Measurements from ENCODE around the gene ENO4. TPM values are rescaled to one million over a fixed set of nuclear protein-coding genes. Genes with fewer than 3 reads are reported as not detected.

Gene ENO4
- total RNA-seq, 1 experiment from 2014 or later: 0.22 TPM

DNA sequence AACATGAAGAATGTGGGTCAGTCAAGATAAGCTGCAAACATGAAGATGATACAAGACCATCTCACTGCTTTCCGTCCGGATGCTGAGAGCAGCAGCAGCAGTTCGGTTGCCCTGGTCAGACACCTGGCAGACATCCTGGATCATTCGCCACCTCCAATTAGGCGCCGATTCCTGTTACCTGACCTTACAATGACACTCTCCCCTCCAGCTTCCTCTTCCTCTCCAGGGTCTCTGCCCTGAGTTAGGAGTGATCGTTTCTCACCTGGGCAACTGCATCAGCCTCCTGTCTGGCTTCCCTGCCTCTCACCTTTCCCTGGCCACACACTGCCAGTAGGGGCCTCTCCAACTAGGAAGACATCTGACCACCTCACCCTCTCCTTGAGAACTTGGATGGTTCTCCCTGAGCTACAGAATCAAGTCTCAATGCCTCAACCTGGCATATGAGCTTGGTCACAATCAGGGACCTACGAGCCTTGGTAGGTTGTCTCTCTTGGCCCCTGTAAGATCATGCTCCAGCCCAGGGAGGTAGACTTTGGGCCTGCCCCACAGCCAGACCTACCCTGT lies 31.4 kb upstream of the ENO4 start:
- ATAC-seq (peak; percentile 32), DNase-seq (ENCODE audit: low read depth, low spot score) (no peak)
- no peaks in the 10 kb centered on the region for H3K79me2 ChIP-seq (ENCODE audit: insufficient read depth, low read length)
- no peaks in the 10 kb centered on the region for H3K9me2 ChIP-seq (ENCODE audit: insufficient read depth)
- H3K36me3 ChIP-seq (ENCODE audit: control insufficient read depth in 1 of 2, insufficient read depth in 2 of 2, low read length in 2 of 2): no peaks in the 10 kb centered on the region
- H3K27me3 ChIP-seq (ENCODE audit: insufficient read depth, low read length): no peaks in the 10 kb centered on the region; the same call in 1 of the 2 replicates
- no peaks in the 10 kb centered on the region for H4K20me1 ChIP-seq (ENCODE audit: insufficient read depth)
- no TSS peak for BruUV-seq (replicated peaks)
- H2AFZ ChIP-seq (ENCODE audit: low read depth, low read length, poor library complexity, severe bottlenecking): no peak overlapping the region
- RAD21 ChIA-PET (ENCODE audit: low non-redundant PET in 1 of 2, low total read pairs in 2 of 2, uncharacterized antibody in 2 of 2, unreplicated experiment in 2 of 2): no interaction called here
- no peak overlapping the region for H3K4me2 ChIP-seq (ENCODE audit: low read length)
- H3K4me3 ChIP-seq (replicated peaks in 1 of 2; ENCODE audit: low read depth in 1 of 2, low read length in 2 of 2): no peak overlapping the region
- H3K4me1 ChIP-seq (ENCODE audit: control insufficient read depth in 1 of 2, insufficient read depth in 2 of 2, low read length in 2 of 2): no peaks in the 10 kb centered on the region
- TF ChIP-seq RAD21 (IDR thresholded peaks at IDR 0.05; ENCODE audit: low read depth): no peak
- no peak for TF ChIP-seq SIN3A (IDR thresholded peaks at IDR 0.05; ENCODE audit: low read depth)
- TF ChIP-seq, protein P1, sequence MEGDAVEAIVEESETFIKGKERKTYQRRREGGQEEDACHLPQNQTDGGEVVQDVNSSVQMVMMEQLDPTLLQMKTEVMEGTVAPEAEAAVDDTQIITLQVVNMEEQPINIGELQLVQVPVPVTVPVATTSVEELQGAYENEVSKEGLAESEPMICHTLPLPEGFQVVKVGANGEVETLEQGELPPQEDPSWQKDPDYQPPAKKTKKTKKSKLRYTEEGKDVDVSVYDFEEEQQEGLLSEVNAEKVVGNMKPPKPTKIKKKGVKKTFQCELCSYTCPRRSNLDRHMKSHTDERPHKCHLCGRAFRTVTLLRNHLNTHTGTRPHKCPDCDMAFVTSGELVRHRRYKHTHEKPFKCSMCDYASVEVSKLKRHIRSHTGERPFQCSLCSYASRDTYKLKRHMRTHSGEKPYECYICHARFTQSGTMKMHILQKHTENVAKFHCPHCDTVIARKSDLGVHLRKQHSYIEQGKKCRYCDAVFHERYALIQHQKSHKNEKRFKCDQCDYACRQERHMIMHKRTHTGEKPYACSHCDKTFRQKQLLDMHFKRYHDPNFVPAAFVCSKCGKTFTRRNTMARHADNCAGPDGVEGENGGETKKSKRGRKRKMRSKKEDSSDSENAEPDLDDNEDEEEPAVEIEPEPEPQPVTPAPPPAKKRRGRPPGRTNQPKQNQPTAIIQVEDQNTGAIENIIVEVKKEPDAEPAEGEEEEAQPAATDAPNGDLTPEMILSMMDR (IDR thresholded peaks at IDR 0.05 in 2 of 3, conservative IDR thresholded peaks at IDR 0.05 in 1 of 3; ENCODE audit: borderline replicate concordance in 1 of 3, insufficient read depth in 1 of 3, low read depth in 2 of 3, low read length in 2 of 3): no peak
- TF ChIP-seq, protein P2, sequence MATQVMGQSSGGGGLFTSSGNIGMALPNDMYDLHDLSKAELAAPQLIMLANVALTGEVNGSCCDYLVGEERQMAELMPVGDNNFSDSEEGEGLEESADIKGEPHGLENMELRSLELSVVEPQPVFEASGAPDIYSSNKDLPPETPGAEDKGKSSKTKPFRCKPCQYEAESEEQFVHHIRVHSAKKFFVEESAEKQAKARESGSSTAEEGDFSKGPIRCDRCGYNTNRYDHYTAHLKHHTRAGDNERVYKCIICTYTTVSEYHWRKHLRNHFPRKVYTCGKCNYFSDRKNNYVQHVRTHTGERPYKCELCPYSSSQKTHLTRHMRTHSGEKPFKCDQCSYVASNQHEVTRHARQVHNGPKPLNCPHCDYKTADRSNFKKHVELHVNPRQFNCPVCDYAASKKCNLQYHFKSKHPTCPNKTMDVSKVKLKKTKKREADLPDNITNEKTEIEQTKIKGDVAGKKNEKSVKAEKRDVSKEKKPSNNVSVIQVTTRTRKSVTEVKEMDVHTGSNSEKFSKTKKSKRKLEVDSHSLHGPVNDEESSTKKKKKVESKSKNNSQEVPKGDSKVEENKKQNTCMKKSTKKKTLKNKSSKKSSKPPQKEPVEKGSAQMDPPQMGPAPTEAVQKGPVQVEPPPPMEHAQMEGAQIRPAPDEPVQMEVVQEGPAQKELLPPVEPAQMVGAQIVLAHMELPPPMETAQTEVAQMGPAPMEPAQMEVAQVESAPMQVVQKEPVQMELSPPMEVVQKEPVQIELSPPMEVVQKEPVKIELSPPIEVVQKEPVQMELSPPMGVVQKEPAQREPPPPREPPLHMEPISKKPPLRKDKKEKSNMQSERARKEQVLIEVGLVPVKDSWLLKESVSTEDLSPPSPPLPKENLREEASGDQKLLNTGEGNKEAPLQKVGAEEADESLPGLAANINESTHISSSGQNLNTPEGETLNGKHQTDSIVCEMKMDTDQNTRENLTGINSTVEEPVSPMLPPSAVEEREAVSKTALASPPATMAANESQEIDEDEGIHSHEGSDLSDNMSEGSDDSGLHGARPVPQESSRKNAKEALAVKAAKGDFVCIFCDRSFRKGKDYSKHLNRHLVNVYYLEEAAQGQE (IDR thresholded peaks at IDR 0.05; ENCODE audit: low read depth): no peak
- TF ChIP-seq ZFX (IDR thresholded peaks at IDR 0.05): no peak
- TF ChIP-seq SRF (IDR thresholded peaks at IDR 0.05; ENCODE audit: low read depth): no peak
- no peak for TF ChIP-seq CEBPB (IDR thresholded peaks at IDR 0.05; ENCODE audit: low read depth)
- TF ChIP-seq TCF7L2 (IDR thresholded peaks at IDR 0.05; ENCODE audit: borderline replicate concordance, extremely low read depth, insufficient read depth, insufficient read length): no peak
- TF ChIP-seq, protein P3, sequence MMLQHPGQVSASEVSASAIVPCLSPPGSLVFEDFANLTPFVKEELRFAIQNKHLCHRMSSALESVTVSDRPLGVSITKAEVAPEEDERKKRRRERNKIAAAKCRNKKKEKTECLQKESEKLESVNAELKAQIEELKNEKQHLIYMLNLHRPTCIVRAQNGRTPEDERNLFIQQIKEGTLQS (IDR thresholded peaks at IDR 0.05): no peak
- TF ChIP-seq ZNF274 (IDR thresholded peaks at IDR 0.05; ENCODE audit: low read depth, low read length): no peak
- TF ChIP-seq SP1 (IDR thresholded peaks at IDR 0.05; ENCODE audit: low read depth): no peak
- TF ChIP-seq, protein P4, sequence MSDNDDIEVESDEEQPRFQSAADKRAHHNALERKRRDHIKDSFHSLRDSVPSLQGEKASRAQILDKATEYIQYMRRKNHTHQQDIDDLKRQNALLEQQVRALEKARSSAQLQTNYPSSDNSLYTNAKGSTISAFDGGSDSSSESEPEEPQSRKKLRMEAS (IDR thresholded peaks at IDR 0.05): no peak
- TF ChIP-seq POLR2AphosphoS5 (IDR thresholded peaks at IDR 0.05; ENCODE audit: low read depth, low read length): no peak
- TF ChIP-seq CBX3 (IDR thresholded peaks at IDR 0.05; ENCODE audit: low read depth): no peak
- TF ChIP-seq ELF1 (IDR thresholded peaks at IDR 0.05; ENCODE audit: borderline replicate concordance, low read depth): no peak
- TF ChIP-seq EZH2 (IDR thresholded peaks at IDR 0.05): no peak
- no peak for TF ChIP-seq JUND (IDR thresholded peaks at IDR 0.05)
- TF ChIP-seq EGR1 (IDR thresholded peaks at IDR 0.05; ENCODE audit: low read depth): no peak
- peaks cover 0 to 3% of the 10 kb centered on the region in 2 experiments; a peak in 1 of 4 replicates for H3K9me3 ChIP-seq (ENCODE audit: control insufficient read depth in 1 of 2, insufficient read depth in 1 of 2, low read depth in 1 of 2, low read length in 2 of 2)
- no peak overlapping the region for H3K9ac ChIP-seq (ENCODE audit: low read length)
- no peak overlapping the region for H3K27ac ChIP-seq (ENCODE audit: low read depth, low read length)
- POLR2A ChIA-PET: no interaction called here
- CTCF ChIA-PET: no interaction called here
- intact Hi-C loops (cut with micrococcal nuclease): no loop called here

All from HCT116 (cell line).